Measurements from ENCODE around the gene PSORS1C1.
"Not testable (repeated sequence)": the region's sequence is repeated elsewhere in the genome, so short reads cannot be mapped to it uniquely, and the experiment has no call there.

Gene PSORS1C1

GRCh38 chr6:31114541-31114878, at the start of gene PSORS1C1:
Gene PSORS1C1 (plus strand): TSS chr6:31114800. CDS start chr6:31129633, 14,833 bp downstream.
- no peak for DNase-seq

GRCh38 chr6:31065556-31065955, 49.0 kb upstream of the PSORS1C1 start:
- no peak for DNase-seq

- not testable (repeated sequence) for DNase-seq
Measured at GRCh38 chr6:31067028-31067427, 47.6 kb upstream of the PSORS1C1 start.

- DNase-seq: not testable (repeated sequence)
Measured at GRCh38 chr6:31067891-31068668, 46.5 kb upstream of the PSORS1C1 start.

GRCh38 chr6:31068669-31069340, 45.8 kb upstream of the PSORS1C1 start:
- DNase-seq: no peak

- no peak for DNase-seq
Measured at GRCh38 chr6:31070711-31071197, 43.8 kb upstream of the PSORS1C1 start.

- no peak for DNase-seq
Measured at GRCh38 chr6:31074401-31074800, 40.2 kb upstream of the PSORS1C1 start.

GRCh38 chr6:31075528-31075927, 39.1 kb upstream of the PSORS1C1 start:
- DNase-seq: no peak

- DNase-seq: no peak
Measured at GRCh38 chr6:31076611-31077010, 38.0 kb upstream of the PSORS1C1 start.

- no peak for DNase-seq
Measured at GRCh38 chr6:31079656-31080261, 34.8 kb upstream of the PSORS1C1 start.

- no peak for DNase-seq
Measured at GRCh38 chr6:31081872-31082271, 32.7 kb upstream of the PSORS1C1 start.

- no peak for DNase-seq
Measured at GRCh38 chr6:31083742-31084354, 30.8 kb upstream of the PSORS1C1 start.

GRCh38 chr6:31086788-31087440, 27.7 kb upstream of the PSORS1C1 start:
- DNase-seq: no peak

GRCh38 chr6:31087494-31088089, 27.0 kb upstream of the PSORS1C1 start:
- peak; percentile 59 for DNase-seq

- DNase-seq: no peak
Measured at GRCh38 chr6:31090275-31090972, 24.2 kb upstream of the PSORS1C1 start.

GRCh38 chr6:31090973-31091364, 23.6 kb upstream of the PSORS1C1 start:
- no peak for DNase-seq

- no peak for DNase-seq
Measured at GRCh38 chr6:31091680-31092079, 22.9 kb upstream of the PSORS1C1 start.

- no peak for DNase-seq
Measured at GRCh38 chr6:31092238-31092637, 22.4 kb upstream of the PSORS1C1 start.

- DNase-seq: no peak
Measured at GRCh38 chr6:31092769-31093505, 21.7 kb upstream of the PSORS1C1 start.

- DNase-seq: no peak
Measured at GRCh38 chr6:31094389-31094881, 20.2 kb upstream of the PSORS1C1 start.

GRCh38 chr6:31096215-31096614, 18.4 kb upstream of the PSORS1C1 start:
- no peak for DNase-seq

Measured in NCI-H2107 (cell line).